ELR (cell line): ENCODE measurements around the gene OR8J1.
"Not testable (repeated sequence)": the region's sequence is repeated elsewhere in the genome, so short reads cannot be mapped to it uniquely, and the experiment has no call there.

ENCODE experiments used
- DNase-seq: peaks from one replicate; pipeline ENCODE4 v3.0.0-alpha.2; 2015; ENCODE audit warnings: low read depth

The OR8J1 gene

DNA sequence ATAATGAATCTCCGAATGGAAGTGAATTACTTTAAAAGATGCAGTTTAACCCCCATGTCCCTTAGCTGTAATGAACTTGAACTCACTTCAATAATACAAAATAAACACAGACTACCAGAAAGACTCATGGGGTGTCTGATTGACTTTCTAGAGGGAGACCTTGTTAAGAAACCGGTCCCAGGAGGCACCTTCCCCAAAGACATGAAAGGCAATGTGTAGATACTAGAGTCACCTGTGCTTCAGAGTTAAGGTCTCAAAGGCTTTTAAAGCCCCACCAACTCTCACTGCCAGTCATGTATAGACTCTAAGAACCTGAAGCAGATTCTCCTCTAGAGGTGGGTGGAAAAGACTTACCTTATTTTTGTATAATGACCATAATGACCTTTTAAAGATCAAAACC is at the start of gene OR8J1:
OR8J1 (plus strand) TSS at position 301 of the 400 bp plus-strand sequence. CDS start 5,956 bp downstream, outside the sequence.
- no peak for DNase-seq

- DNase-seq: no peak
Observed at GRCh38 chr11:56307836-56308235, 46.3 kb upstream of the OR8J1 start.

GRCh38 chr11:56314844-56315243 is 39.2 kb upstream of the OR8J1 start, which contains the start of gene OR8K3:
OR8K3 (plus strand) TSS chr11:56315144; CDS start chr11:56318307, 3,163 bp downstream.
- no peak for DNase-seq

DNA sequence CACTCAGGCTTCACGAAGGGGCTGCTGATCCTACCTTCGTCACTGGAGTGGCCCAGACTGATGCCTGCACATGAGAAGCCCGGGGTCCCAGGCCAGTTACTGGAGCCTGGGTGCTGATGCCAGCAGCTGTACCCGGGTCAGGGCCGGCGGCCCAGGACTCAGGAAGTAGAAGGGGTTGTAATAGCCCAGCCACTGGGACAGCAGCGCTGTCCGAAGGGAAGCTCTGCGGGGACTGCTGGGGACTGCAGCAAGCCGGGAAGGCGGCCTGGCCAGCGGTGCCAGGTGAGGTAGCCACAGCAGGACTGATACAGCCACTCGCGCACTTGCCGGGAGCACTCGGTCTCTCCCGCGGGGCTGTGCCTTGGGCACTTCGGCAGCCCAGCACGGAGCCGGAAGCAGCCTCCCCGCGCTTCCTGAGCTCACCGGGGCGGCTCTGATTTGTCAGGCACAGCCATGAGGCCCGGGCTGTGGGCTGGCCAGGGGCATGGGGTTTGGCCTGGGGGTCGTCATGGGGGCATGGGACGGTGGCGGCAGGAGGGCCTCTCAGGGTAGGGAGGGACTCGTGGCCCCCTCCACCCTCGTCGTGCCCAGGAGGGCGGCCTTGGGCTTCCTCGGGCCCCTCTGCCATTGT is 22.1 kb upstream of the OR8J1 start:
- no peak for DNase-seq

GRCh38 chr11:56333156-56333555 is 20.9 kb upstream of the OR8J1 start:
- DNase-seq: no peak

DNA sequence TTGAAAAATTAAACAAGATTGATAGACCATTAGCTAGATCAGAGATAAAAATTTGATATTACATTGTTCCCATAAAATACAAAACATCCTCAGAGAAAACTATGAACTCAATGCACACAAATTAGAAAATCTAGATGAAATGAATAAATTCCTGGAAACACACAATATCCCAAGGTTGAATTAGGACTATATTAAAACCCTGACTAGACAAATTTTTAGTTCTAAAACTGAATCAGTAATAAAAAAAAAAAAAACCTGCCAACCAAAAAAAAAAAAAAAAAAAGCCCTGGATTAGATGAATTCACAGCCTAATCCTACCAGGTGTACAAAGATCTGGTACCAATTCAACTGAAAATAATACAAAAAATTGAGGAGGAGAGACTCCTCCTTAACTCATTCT is 13.8 kb upstream of the OR8J1 start:
- DNase-seq: no peak

- DNase-seq: no peak
Observed at GRCh38 chr11:56345739-56346138, 8.4 kb upstream of the OR8J1 start, which contains the start of gene OR8K1. OR8K1 (plus strand) TSS chr11:56346039; CDS start chr11:56346039, 0 bp downstream.

DNA sequence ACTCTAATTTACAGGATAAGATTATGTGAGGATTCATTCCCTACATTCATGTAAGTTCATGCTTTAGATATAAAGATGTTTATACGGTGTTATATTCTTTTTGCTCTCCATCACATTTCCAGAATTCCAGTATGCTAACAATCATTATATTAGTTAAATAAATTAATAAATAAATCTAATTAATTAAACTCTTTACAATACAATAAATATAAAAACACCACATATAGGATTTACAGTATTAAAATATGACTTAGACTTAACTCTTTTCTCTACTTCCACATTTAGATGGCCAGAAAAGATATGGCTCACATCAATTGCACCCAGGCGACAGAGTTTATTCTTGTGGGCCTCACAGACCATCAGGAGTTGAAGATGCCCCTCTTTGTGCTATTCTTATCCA is 21.2 kb downstream of the OR8J1 start, which contains the start of gene OR8U1:
OR8U1 (plus strand) TSS at position 301 of the 400 bp plus-strand sequence; CDS start at position 301, 0 bp downstream.
- no peak for DNase-seq

DNA sequence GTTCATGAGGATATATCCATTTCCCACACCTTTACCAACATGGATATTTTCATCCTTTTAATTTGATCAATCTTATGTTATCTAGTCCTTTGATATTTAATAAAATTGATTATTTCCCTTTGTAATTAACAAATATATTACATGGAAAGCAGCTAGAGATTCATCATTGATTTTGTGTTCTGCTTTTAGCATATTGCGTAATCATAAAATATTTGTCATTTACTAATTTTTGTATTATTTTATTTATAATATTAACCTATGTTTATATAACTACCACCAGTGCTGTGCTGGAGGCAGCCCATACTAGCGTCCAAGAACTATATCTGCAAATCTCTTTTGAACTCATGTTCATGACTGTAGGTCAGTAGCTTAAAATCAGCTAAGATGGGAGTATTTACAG is 26.0 kb downstream of the OR8J1 start:
- DNase-seq: no peak

DNA sequence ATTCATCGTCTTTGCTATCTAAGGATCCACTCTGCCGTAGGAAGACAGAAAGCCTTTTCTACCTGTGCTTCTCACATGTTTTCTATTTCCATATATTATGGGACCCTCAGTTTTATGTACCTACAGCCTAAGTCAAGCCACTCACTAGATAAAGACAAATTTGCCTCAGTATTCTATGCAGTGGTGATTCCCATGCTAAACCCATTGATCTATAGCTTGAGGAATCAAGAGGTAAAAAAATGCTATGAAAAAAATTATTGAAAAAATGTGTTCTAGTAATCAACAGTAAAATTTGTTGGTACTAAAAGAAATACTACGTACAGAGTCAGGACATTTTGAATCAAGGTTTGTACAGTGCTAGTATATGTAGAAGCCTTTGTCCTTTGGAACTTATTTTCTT is 40.3 kb downstream of the OR8J1 start:
- no peak for DNase-seq

DNA sequence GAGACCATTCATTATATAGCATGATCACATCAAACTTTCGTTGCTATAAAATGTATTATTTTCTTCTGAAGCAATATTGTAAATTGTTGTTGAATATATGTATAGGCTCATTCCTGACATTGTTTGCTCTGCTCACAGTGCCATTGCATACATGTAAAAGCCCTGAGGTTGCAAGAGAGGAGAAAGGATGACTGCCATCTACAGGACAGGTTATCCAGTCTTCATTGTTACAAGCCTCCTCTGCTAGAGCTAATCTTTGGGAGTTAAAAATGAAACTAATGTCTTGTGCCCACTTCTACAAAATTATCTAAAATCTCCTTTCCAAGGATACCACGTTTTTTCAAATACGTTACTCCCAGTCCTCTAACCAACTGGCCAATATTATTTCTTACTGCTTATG is 42.0 kb downstream of the OR8J1 start:
- no peak for DNase-seq

GRCh38 chr11:56401858-56402461 is 47.9 kb downstream of the OR8J1 start:
- not testable (repeated sequence) for DNase-seq

GRCh38 chr11:56404393-56404792 is 50.3 kb downstream of the OR8J1 start:
- DNase-seq: no peak

DNA sequence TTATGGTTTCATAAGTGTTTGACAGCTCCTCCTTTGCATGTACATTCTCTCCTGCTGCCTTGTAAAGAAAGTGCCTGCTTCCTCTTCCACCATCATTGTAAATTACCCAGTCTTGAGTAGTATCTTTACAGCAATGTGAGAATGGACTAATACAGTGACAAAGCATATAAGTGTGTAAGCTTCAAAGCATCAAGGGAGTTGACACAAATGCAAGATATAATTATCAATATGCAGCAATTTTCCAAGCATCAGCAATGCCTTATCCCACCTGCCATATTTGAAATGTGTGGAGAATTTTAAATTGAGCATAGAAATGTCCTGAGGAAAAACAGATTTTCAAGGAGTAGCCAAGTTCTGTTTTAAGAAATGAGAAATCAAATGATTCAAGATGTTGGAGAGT is 56.7 kb downstream of the OR8J1 start:
- DNase-seq: no peak
